NCI-H748 (cell line): ENCODE results near the gene CARTPT.

Source experiments
- DNase-seq: peaks from one replicate; lab custom pipeline; 2025; ENCODE audit not compliant: unreplicated experiment; lab: John Stamatoyannopoulos, UW

CARTPT gene

DNA sequence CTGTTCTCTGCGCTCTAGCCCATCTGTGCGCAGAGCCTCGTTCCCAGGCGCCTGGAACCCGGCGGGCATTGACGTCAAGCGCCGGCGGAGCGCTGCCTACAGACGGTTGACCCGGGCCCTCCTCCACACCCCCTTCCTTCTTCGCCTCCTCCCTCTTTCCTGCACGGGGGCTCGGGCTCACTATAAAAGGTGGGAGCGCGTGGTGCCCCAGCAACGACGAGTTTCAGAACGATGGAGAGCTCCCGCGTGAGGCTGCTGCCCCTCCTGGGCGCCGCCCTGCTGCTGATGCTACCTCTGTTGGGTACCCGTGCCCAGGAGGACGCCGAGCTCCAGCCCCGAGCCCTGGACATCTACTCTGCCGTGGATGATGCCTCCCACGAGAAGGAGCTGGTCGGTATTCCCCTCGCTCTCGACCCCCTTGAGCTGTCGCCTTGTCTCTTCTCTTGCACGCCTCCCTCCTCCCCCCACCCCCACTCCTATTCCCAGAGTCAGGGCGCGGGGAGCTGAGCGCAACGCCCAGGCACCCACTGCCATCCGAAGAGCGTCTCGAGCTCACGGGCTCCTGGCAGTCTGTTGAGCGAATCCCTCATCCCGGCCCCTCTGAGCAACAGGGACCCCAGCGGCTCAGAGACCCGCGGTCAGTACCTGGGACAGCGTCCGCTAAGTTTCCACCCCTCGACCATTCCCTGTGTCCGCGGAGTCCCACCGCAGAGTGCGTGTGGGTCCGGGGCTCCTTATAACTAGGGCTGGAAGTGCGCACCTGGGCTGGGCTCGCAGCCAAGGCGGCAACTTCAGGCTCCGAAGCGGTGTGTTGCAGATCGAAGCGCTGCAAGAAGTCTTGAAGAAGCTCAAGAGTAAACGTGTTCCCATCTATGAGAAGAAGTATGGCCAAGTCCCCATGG lies at the start of gene CARTPT:
CARTPT (plus strand) TSS at position 213 of the 902 bp plus-strand sequence; CDS start at position 232, 19 bp downstream.
- no peak for DNase-seq

DNA sequence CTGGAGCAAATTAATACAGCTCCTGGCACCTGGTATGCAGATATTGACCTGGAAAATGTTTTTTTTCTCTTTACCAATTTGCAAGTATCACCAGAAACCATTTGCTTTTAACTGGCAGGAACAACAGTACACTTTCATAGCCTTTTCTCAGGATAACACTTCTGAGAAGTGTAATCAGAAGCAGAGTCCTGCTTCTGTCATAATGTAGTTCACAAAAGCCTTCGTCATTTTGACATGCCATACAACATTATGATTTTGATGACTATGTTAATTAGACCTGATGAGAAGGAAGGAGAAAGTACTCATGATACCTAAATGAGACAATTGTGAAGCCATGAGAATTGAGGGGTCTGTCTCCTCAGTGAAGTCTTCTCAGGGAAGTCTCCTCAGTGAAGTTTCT lies 41.1 kb upstream of the CARTPT start:
- no peak for DNase-seq

DNA sequence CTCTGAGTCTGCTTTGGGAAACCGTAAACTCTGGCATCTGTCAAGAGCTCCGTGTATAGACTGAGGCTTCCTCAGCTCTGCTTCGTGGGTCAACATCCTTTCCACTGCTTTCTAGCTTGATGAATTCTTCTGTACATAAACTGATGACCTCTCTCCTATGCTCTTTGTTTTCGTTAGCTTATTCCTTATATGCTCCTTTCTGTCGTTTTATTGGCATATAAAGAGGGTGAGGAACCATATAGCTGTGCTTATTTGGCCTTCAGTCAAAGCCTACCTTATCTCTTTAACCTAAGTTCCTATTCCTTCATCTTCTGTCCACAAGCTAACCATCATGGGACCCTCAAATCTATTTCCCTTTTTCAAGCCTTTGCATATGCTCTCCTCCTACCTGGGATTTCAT lies 39.4 kb upstream of the CARTPT start:
- DNase-seq, result no peak

DNA sequence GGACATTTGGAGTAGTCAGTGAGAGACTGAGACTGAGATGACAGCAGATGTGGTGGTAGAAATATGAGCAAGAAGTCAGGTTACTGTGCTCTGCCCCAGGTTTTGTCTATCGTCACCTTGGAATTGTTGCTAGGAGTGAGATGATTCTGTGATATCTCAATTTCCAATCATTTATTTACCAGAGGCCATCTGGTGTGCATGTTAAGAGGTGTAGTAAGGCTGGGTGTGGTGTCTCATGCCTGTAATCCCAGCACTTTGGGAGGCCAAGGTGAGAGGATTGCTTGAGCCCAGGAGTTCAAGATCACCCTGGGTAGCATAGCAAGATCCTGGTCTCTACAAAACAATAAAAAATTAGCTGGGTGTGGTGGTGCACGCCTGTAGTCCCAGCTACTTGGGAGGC lies 38.6 kb upstream of the CARTPT start:
- DNase-seq, result no peak

DNA sequence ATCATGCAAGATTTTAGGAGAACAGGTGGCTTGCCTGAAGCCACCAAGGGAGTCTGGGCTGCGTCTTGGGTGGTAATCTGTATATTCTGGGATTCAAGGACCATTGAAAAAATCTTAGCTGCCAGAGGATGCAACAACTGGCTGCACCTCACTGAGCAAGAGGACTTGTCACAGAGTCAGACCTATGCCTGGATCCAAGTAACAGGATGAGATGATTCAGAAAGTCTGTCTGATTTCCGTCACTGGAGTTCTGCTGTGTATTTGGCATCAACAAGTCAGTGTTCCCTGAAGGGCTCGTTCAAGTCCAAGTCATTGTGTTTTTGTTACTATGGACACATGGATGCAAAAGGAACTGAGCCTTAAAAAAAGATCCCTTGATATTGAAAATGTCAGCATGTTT lies 37.8 kb upstream of the CARTPT start:
- DNase-seq, result no peak

DNA sequence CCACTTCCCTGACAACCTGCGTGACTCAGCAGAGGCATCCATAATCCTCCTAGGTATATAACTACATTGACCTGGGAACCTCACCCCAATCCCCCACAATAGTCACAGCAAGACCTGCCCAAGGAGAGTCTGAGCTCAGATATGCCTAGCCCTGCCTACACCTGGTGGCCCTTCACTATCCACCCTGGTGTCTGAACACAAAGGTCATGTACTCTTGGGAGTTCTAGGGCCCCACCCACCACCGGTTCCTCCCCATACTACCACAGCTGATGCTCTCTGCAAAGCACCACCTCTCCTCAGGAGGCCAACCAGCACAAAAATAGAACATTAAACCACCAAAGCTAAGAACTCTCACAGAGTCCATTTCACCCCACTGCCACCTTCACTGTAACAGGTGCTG lies 34.8 kb upstream of the CARTPT start:
- no peak for DNase-seq

DNA sequence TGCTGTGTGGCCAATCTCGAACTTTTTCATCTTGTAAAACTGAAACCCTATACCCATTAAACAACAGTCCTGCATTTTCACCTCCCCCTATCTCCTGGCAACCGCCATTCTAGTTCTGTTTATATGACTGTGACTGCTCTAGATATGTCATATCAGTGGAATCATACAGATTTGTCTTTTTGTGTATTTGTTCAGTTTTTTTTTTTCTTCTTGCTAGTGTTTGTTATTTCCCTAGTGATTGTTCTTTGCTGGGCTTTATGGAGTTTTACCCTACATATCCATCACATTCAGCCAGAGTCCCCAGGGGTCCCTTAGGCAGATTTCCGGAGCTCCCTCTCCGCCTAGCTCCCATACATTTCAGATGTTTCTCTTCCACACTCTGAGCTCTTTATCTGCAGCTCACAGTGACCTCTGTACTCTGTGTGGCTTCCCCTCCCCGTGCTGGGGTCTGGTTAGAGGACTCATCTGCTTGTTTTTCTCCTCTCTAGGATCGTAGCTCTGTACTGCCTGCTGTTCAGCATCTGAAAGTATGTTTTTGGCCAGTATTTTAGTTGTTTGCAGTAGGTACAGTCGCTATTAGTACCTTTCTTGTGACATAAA lies 25.1 kb upstream of the CARTPT start:
- DNase-seq, result no peak

DNA sequence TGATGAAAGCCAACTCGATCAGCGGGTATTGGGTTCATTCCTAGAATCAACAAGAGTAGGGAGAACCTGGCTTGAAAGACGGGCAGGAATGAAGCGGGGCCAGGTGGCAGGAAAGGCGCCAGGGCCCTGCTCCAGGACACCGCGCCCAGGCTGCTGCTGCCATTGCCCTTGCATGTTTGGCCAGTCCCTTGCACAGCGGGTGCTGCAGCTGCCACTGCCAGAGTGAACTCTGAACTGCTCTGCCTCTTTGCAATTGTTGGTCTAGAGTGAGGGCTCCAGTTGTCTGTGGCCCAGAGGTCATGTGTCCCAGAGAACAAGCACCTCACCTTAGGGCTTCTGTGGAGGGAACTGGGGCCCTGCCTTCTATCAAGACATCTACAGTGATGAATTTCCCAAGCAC lies 24.0 kb upstream of the CARTPT start:
- no peak for DNase-seq

DNA sequence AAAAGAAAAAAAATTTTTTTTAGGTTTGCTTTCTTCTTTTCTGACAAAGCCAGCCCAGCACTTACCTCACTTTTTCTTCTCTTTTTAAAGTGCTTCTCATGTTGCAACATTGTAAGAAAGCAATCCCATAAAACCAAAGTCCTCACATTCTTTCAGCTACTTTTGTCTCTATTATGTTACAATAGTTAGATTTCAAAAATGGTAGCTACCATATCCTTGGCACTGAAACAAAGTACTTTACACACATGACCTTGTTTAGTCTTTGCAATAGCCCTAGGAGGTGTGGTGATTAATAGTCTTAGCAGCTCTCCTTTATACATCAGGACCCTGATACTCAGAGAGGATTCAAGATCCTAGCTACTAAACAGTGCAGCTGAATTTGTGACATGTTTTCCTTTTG lies 23.5 kb upstream of the CARTPT start:
- DNase-seq, result no peak

DNA sequence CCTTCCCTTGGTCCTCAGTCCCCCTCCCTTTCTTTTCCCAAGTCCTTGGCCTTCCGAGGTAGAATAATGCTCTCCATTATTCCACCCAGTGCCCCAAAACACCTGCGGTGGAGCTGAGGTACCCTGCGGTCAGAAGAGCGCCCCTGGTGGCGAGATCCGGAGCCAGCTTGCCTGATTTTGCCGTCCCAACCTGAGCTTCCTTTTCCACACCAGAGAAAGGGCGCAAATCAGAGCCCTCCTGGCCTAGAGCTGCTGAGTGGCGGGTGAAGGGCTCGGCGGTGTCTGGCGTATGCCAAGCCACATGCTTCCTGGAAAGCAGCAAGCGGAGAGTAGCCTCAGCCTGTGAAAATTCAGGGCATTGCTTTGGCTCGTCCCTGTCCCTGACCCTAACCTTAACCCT lies 21.1 kb upstream of the CARTPT start:
- no peak for DNase-seq

DNA sequence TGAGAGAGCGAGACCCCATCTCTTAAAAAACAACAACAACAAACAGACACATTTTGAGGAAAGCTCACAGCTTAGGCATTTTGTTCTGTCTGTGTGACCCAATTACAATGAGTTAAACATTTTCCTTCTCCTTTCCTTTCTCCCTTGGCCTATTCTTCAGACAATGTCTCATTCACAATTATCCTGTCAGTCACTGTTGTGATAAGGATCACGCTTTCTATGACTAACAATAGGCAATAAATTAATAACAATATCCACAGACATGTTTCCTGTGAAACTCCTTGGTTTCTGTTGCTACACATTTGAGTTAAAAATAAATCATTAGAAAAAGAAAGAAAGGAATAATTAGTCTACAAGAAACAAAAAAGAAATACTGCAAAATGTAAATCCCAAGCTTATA lies 19.8 kb upstream of the CARTPT start:
- no peak for DNase-seq

DNA sequence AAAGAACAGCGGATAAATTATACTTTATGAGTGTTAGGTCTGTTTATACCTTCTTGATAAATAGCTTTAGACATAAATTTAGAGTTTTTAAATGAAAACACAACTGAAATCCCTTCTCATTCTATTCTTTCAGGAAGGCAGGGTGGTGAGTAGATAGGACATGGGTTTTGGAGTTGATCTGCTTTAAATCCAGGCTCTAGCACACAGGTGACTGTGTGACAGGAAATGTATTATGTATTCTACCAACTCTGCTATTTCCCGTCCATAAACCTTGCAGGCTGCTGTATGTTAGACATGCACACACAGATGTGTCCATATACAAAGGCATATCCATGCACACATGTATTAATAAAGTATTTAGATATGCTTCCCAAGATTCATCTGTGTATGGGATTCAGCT lies 19.3 kb upstream of the CARTPT start:
- DNase-seq, result no peak

DNA sequence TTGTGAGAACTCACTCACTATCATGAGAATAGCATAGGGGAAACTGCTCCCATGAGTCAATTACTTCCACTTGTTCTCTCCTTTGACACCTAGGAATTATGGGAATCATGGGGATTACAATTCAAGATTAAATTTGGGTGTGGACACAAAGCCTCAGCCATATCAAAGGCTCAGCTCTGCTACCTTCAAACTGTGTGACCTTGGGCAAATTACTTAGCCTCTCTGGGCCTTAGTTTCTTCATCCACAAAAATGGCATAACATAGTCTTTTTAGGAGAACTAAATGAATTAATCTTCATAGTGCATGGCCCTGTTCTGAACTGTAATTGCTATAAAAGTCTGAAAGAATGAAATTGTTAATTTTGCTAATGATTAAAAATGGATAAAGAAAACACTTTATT lies 18.3 kb upstream of the CARTPT start:
- DNase-seq, result no peak

DNA sequence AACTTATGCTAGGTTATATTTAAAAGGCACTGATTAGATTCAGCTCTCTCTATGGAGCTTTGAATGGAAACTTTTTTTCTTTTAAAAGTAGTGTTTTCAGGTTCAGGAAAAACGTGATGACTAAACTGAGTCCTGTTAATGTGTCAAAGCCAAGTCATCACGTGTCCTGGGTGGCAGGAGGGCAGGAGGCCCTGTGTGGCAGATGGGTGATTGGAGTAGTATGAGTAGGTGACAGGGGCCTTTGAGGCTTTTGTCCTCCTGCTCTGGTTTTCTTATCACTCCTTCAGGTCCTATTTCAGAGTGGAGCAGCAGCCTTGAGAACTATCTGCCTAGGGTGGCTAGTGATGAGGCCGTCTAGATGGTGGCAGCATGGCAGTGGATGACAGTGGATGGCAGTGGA lies 17.7 kb upstream of the CARTPT start:
- no peak for DNase-seq

DNA sequence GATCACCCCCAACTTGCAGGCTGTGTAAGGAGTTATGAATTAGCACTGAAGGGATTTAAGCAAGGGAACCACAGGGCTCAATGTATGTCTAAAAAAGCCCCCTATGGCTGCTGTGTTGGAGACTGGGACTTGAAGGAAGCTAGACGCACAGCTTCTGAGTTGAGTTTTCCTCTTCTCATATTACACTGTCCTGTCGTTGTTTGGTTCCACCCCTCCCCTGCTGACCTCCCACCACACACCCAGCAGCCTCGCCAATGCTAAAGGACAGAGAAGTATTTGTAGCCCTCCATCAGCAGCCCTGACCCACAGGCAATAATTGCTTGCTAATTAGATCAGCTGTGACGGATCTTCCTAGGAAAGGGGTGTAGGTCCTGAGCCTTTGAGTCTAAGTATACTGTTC lies 15.1 kb upstream of the CARTPT start:
- DNase-seq, result peak; percentile 29

DNA sequence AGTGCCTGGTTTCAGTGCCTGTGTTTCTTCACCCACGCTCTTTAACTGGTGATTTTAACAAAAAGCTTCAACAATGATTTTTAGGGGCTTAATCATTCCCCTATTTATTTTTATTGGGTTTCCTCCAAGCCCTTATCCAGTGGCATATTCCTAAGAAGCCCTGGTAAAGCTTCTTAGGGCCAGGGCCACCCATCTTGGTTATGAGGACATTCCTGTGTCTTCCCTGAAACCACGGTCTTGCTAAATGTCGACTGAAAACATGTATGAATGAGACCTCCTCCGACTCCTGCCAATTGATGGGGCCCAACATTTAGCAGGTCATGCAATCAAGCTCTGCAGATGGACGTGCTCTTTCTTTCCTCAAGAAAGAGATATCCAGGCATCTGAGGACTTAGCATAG lies 13.7 kb upstream of the CARTPT start:
- no peak for DNase-seq

DNA sequence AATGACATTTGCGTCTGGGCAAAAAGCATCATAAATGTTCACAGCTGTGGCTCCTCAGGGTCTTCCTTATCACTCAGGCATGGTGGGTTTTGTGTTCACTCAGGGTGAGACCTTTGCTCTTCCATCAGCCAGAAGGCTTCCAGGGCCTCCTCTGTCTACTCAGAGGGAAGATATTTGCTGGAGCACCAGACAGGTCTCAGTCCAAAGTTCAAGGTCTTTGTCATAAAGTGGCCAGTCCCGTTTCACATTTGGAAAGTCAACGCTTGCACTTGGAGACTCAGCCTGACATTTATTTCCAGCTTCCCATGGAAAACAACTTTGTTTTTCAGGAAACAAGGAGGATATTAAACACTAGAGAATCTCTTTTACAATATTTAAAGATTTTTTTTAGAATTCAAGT lies 12.2 kb upstream of the CARTPT start:
- no peak for DNase-seq

DNA sequence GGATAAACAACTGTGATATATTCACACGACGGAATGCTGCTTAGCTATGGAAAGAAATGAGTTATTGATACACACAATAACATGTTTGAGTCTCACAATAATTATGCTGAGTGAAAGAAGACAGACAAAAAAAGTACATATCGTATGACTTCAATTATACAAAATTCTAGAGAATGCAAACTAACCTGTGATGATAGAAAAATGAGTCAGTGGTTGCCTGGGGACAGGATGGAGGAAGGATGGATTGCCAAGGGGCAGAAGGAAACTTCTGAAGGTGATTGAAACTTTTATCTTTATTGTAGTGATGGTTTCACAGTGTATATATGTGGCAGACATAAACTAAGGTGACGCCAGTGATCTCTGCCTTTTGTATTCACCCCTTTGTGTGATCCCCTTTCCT lies 7.5 kb upstream of the CARTPT start:
- DNase-seq, result no peak

DNA sequence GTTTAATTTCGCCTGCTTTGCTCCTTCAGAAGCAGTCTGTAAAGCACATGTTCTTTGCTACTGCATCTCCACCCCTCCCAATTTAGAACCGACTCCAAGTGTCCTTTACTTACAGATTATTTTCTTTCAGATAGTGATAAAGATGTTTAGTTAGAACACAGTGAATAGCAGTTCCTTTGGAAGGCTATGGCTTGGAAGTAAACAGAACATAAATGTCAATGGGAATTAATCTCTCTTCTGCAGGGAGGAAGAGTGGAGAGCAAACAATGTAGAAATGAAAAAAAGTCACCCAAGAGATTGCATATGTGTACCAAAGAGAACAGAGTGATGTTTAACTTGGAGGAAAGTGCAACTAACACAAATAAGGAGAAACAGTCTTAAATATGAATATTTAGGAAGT lies 4.2 kb upstream of the CARTPT start:
- no peak for DNase-seq

DNA sequence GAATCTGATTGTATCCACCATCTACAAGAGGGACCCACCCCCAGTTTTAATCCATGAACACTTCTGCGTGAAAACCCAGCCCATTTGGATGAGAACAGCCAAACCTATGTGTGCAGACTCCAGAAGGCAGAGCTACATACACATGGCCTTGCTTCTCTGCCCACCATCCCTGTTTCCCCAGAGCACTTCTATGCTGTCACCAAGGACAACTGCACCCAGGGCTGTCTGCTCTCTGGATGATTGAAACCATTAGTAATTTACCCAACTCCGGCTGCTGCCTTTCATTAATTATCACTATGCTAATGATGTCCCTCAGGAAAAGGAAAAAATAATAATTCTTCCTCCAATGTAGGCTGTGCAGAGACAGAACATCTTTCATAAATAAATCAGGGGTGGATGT lies 8.9 kb downstream of the CARTPT start:
- no peak for DNase-seq

DNA sequence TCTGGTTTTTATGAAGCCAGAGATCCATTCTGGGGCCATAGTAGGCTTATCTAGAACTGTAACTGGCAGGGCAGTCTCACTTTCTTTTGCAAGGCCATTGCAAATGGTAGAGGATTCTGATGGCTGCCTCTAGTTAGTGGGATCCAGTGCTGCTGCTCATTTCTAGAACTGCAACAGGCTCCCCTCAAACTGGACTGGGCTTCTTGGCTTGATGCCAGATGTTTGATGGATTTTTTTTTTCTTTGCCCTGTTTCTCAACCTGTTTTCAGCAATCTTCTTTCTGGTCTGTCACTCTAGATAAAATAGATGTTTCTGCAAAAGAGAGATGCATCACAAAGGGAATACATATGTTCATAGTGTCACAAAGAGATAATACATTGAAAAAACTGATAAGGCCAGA lies 11.9 kb downstream of the CARTPT start:
- DNase-seq, result no peak

DNA sequence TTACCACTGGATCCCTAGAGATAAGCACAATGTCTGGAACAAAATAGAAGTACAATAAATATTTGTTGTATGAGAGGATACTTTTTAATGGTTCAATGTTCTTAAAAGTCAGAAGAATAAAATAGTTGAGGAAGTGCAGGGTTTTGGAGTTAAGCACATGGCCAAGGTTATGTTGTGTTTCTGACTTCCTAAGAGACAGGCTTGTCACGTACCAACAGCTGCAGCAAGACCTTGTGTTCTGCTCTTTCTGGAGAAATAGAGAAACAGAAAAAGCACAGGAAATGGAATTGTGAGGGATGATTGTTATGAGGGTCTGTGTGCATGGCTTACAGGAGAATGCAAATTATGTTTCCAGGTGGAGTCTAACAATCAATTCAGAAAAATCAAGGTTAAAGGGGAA lies 12.9 kb downstream of the CARTPT start:
- DNase-seq, result no peak

DNA sequence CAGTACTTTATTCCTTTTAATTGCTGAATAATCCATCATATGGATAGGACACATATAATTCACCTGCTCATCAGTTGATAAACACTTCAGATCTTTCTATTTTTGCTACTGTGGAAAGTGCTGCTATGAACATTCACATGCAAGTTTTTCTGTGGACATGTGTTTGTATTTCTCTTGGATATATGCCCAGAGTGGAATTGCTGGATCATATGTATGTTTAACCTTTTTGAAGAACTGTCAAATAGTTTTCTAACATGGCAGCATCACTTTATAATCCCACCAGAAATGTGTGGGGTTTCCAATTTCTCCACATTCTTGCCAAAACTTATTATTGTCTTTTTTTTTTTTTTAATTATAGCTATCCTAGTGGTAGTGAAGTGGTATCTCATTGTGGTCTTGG lies 15.1 kb downstream of the CARTPT start:
- no peak for DNase-seq
